ENCODE measurements around the gene ILKAP.
A peak's percentile ranks its signal among the peaks of the same experiment; 100 is the strongest.

ILKAP gene

DNA sequence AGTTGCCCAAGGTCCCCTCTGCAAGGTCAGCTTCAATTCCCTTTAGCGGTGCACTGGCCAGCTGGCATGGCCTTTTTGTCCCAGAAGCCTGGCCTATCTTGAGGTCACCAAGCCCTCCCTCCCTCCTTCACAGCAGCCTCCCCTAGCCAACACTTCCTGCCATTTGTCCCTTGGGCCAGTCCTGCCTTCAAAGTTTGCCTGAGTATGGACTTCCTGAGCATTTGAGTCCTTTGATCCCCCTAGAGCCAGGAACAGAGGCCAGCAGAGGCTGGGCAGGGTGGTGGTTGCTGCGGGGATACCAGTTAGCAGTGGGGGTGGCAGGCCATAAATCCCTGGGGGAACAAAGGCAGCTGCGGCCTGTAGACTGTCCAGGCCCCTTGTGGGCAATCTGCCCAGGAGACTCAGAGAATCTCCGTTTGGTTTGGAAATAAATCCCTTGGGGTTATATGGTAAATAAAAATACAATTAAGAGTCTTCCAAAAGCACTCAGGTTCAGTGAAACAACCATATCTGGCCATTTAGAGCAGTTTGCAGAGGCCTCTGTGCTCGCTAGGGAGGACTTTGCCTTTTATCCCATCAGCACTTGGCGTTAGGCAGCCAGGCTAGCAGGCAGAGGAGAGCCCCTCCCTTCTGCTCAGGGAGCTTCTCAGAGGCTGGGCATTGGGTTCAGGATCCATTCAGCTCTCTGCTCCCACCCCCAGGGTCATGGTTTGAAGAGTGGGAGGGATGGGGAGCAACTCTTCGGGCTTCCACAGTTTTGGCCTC lies 39.4 kb upstream of the ILKAP start:
- H3K27me3 ChIP-seq (ENCODE audit: control insufficient read depth in 2 of 2, insufficient read depth in 2 of 2, low read length in 2 of 2) = no peaks in the 10 kb centered on the region
- peaks cover 16 to 28% of the 10 kb centered on the region in 2 donors for H3K4me1 ChIP-seq (ENCODE audit: control insufficient read depth in 2 of 2, insufficient read depth in 2 of 2, low read length in 2 of 2)
- peak overlapping the region; percentile 31 to 74 for H3K27ac ChIP-seq (ENCODE audit: low read depth in 2 of 2, low read length in 2 of 2)
- no peaks in the 10 kb centered on the region for H3K9me3 ChIP-seq (ENCODE audit: control insufficient read depth in 2 of 2, low read length in 2 of 2)
- peaks cover 29 to 31% of the 10 kb centered on the region in 2 donors for H3K36me3 ChIP-seq (ENCODE audit: control insufficient read depth in 2 of 2, insufficient read depth in 2 of 2, low read length in 2 of 2)
- peak overlapping the region; percentile 14 to 26 for H3K9ac ChIP-seq (ENCODE audit: low read depth in 1 of 2, low read length in 2 of 2)
- H3K4me3 ChIP-seq (ENCODE audit: low read length in 2 of 2) = no peak overlapping the region

DNA sequence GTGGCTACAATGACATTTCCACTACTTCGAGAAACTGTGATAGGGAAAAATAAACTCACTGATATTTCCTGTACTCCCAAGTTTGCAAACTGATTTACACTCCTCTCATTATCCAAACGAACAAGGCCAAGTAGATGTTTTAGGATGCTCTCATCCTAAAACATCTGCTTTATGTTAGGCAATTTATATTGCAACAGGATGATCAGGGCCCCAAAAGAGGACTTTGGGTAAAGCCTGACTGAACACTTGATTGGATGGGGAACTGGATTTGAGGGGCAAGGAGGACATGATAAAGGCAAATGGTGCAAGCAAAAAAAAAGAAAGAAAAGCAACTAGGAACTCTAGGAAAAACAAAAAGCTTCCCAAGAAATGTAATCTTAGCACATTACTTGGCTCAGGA lies 38.5 kb upstream of the ILKAP start:
- Histone ChIP-seq H3K27me3 (ENCODE audit: control insufficient read depth in 2 of 2, insufficient read depth in 2 of 2, low read length in 2 of 2) (peaks cover 0 to 3% of the 10 kb centered on the region in 2 donors), H3K9ac (ENCODE audit: low read depth in 1 of 2, low read length in 2 of 2) (no peak overlapping the region), H3K36me3 (ENCODE audit: control insufficient read depth in 2 of 2, insufficient read depth in 2 of 2, low read length in 2 of 2) (peaks cover 19 to 22% of the 10 kb centered on the region in 2 donors), H3K4me1 (ENCODE audit: control insufficient read depth in 2 of 2, insufficient read depth in 2 of 2, low read length in 2 of 2) (peaks cover 16 to 28% of the 10 kb centered on the region in 2 donors), H3K9me3 (ENCODE audit: control insufficient read depth in 2 of 2, low read length in 2 of 2) (no peaks in the 10 kb centered on the region), H3K27ac (ENCODE audit: low read depth in 2 of 2, low read length in 2 of 2) (peak overlapping the region in 1 of 2 donors; percentile 74), H3K4me3 (ENCODE audit: low read length in 2 of 2) (peak overlapping the region in 1 of 2 donors; percentile 13)

DNA sequence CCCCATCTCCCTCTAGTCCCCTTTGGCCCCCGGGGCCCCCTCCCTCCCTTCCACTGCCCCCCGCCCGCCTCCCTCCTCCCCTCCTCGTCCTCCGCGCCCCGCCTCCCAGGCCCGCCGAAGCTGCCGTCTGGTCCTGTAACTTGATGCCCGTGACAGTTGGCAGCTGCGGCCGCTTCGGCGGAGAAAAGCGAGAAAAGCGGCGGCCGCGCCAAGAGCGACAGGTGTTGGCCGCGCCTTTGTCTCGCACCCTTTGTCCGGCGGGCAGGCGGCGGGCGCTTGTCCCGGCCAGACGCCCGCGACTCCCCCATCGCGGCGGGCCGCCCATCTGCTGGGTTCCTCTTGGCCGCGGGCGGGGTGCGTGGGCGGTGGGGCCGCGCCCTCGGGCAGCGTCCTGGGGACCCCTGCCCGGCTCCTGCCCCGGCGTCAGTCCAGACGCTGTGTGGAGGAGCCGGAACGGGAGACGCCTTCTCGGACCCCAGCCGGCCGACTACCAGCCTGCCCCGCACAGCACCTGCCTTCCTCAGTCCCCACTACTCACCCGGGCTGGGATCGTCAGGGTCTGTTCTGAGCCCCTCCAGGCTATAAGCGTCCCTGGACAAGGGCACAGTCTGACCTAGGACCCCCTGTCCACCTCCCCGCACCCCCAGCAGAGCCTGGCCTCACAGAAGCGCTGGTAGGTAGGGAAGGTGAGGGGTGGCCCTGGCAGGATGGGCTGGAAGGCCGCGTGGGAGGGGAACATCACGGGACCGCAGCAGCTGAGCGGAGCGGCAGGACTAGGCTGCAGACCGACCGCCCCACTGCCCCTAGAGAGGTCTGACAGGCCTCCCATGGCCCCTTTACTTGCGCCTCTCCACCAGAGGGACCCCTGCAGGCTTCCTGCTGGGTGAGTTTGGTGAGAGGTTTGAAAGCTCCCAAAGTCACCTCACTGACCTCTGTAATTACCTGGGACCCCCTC lies 37.5 kb upstream of the ILKAP start:
- H3K27me3 ChIP-seq (ENCODE audit: control insufficient read depth in 2 of 2, insufficient read depth in 2 of 2, low read length in 2 of 2) = peaks cover 0 to 3% of the 10 kb centered on the region in 2 donors
- peaks cover 13 to 15% of the 10 kb centered on the region in 2 donors for H3K36me3 ChIP-seq (ENCODE audit: control insufficient read depth in 2 of 2, insufficient read depth in 2 of 2, low read length in 2 of 2)
- peak overlapping the region in 1 of 2 donors; percentile 42 for H3K9ac ChIP-seq (ENCODE audit: low read depth in 1 of 2, low read length in 2 of 2)
- H3K4me3 ChIP-seq (ENCODE audit: low read length in 2 of 2) = peak overlapping the region in 1 of 2 donors; percentile 4
- peaks cover 16 to 28% of the 10 kb centered on the region in 2 donors for H3K4me1 ChIP-seq (ENCODE audit: control insufficient read depth in 2 of 2, insufficient read depth in 2 of 2, low read length in 2 of 2)
- H3K27ac ChIP-seq (ENCODE audit: low read depth in 2 of 2, low read length in 2 of 2) = peak overlapping the region; percentile 34 to 48
- no peaks in the 10 kb centered on the region for H3K9me3 ChIP-seq (ENCODE audit: control insufficient read depth in 2 of 2, low read length in 2 of 2)

DNA sequence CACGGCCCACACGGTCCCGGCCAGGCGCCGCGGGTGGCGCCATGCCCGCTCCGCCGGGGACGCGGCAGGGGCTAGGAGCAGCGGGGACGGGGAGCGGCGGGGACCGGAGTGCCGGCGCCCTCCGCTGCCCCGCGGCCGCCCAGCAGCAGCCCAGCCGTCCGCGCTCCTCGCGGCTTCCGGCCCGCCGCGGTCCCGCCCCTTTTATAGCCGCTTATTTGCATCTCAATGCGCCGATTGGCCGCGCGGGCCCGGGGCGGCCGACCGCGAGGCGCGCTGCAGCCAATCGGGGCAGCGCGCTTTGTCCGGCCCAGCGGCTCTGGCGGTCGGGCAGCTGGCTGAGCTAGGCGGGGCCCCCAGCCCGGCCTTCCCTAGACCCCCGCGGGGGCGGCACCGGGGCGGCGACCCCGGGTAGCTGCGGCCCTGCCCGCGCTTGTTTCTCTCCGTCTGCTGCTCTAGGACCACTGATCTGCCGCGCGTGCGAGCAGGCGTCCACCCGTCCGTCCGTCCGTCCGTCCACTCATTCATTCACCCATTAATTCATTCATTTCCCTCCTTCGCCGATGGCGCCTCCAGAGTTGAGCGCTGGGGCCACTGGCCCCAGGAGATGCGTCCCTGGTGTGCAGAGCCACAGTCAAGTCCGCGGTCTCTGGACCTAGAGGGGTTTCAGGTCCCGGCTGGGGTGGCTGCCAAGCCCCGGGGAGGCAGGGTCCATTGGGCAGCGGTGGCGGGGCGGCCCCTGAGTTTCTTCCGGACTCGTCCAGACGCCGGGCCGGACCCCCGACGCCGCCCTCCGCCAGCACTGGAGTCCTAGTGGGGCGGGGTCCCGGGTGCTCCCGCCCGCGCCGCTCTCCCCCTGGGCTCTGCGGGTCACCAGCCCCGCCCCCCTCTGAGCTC lies 36.6 kb upstream of the ILKAP start, which contains the start of gene HES6:
HES6 (minus strand) TSS at position 176 of the 894 bp plus-strand sequence; CDS start at position 43, 133 bp downstream.
- Histone ChIP-seq H3K36me3 (ENCODE audit: control insufficient read depth in 2 of 2, insufficient read depth in 2 of 2, low read length in 2 of 2) (peaks cover 5 to 7% of the 10 kb centered on the region in 2 donors), H3K27ac (ENCODE audit: low read depth in 2 of 2, low read length in 2 of 2) (peak within 1 kb of the TSS; percentile 47 to 65), H3K9ac (ENCODE audit: low read depth in 1 of 2, low read length in 2 of 2) (peak within 1 kb of the TSS; percentile 32 to 71), H3K4me1 (ENCODE audit: control insufficient read depth in 2 of 2, insufficient read depth in 2 of 2, low read length in 2 of 2) (peaks cover 16 to 28% of the 10 kb centered on the region in 2 donors), H3K4me3 (ENCODE audit: low read length in 2 of 2) (peak within 1 kb of the TSS; percentile 67 to 77), H3K27me3 (ENCODE audit: control insufficient read depth in 2 of 2, insufficient read depth in 2 of 2, low read length in 2 of 2) (peaks cover 0 to 3% of the 10 kb centered on the region in 2 donors), H3K9me3 (ENCODE audit: control insufficient read depth in 2 of 2, low read length in 2 of 2) (no peaks in the 10 kb centered on the region)

DNA sequence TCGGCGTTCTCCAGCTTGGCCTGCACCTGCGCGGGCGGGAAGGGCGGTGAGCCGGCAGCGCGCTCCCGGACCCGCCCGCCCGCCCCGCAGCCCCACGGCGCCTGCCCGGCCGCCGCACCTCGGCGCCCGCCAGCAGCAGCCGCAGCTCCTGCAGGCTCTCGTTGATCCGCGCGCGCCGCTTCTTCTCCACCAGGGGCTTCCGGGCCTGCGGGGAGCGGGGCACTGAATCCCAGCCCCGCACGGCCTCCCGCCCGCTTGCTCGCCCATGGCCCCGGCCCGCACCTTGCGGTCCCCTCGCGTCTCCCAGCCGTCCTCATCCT lies 36.0 kb upstream of the ILKAP start:
- peaks cover 16 to 28% of the 10 kb centered on the region in 2 donors for H3K4me1 ChIP-seq (ENCODE audit: control insufficient read depth in 2 of 2, insufficient read depth in 2 of 2, low read length in 2 of 2)
- H3K27me3 ChIP-seq (ENCODE audit: control insufficient read depth in 2 of 2, insufficient read depth in 2 of 2, low read length in 2 of 2) = peaks cover 0 to 3% of the 10 kb centered on the region in 2 donors
- H3K27ac ChIP-seq (ENCODE audit: low read depth in 2 of 2, low read length in 2 of 2) = peak overlapping the region; percentile 47 to 65
- peak overlapping the region in 1 of 2 donors; percentile 71 for H3K9ac ChIP-seq (ENCODE audit: low read depth in 1 of 2, low read length in 2 of 2)
- no peaks in the 10 kb centered on the region for H3K9me3 ChIP-seq (ENCODE audit: control insufficient read depth in 2 of 2, low read length in 2 of 2)
- H3K4me3 ChIP-seq (ENCODE audit: low read length in 2 of 2) = peak overlapping the region; percentile 67 to 77
- H3K36me3 ChIP-seq (ENCODE audit: control insufficient read depth in 2 of 2, insufficient read depth in 2 of 2, low read length in 2 of 2) = peaks cover 3 to 6% of the 10 kb centered on the region in 2 donors

DNA sequence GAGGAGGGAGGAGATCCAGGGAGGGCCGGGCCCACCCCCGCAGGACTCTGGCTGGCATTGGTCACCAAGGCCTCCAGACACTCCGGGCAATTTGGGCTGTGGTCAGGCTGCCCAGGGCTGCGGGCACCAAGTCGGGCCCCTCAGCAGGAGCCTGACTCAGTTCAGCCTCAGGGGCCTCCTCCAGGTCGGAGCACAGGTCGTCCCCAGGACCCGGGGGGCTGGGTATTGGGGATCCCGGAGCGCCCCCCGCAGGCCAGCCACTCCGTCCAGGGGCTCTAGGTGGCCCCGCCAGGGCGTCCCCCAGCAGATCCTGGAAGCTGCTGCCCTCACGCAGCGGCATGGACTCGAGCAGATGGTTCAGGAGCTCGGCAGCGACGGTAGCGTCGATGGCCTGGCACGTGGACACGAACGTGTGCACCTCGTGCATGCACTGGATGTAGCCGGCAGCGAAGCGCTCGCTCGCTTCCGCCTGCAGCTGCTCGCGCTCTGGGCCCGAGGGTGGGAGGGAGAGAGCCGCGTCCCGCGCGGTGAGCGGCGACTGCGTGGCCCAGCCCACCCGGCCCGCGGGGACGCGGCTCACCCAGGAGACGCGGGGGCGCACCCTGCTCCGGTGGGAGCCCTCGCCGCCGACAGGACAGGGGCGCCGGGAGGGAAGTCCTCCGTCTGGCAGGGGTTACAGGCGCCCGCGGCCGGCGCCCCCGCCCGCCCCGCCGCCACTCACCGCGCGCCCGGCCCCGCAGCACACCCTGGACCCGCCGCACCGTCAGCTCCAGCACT lies 35.5 kb upstream of the ILKAP start:
- Histone ChIP-seq H3K4me1 (ENCODE audit: control insufficient read depth in 2 of 2, insufficient read depth in 2 of 2, low read length in 2 of 2) (peaks cover 16 to 28% of the 10 kb centered on the region in 2 donors), H3K4me3 (ENCODE audit: low read length in 2 of 2) (peak overlapping the region; percentile 37 to 61), H3K27me3 (ENCODE audit: control insufficient read depth in 2 of 2, insufficient read depth in 2 of 2, low read length in 2 of 2) (peaks cover 0 to 3% of the 10 kb centered on the region in 2 donors)

DNA sequence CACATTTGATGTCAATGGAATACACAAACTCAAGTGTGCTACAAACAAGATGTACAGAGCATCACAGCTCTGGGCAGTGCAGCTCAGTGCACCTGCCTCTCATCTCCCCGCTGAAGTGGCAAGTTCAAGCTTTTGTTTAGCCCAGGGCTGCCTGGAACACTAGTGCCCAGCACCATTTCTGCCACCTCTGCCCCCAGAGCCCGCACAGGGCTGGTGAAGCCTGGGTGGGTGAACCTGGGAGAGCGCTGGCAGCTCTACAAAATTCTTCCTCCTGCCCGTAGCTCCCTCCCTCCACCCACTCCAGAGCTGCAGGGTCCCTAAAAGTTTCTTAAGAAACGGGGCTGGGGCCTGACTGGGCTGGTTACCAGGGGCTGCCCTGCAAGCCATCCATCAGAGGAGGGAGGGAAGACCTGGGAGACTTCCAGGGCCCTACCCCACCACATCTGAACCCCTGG lies 34.8 kb upstream of the ILKAP start:
- H3K4me3 ChIP-seq (ENCODE audit: low read length in 2 of 2) = no peak overlapping the region

More for the DNA sequence above, 35.5 kb upstream of the ILKAP start:
- H3K27ac ChIP-seq (ENCODE audit: low read depth in 2 of 2, low read length in 2 of 2) = no peak overlapping the region
- H3K9ac ChIP-seq (ENCODE audit: low read depth in 1 of 2, low read length in 2 of 2) = peak overlapping the region in 1 of 2 donors; percentile 43
- no peaks in the 10 kb centered on the region for H3K9me3 ChIP-seq (ENCODE audit: control insufficient read depth in 2 of 2, low read length in 2 of 2)
- H3K36me3 ChIP-seq (ENCODE audit: control insufficient read depth in 2 of 2, insufficient read depth in 2 of 2, low read length in 2 of 2) = peaks cover 0 to under 1% of the 10 kb centered on the region in 2 donors

DNA sequence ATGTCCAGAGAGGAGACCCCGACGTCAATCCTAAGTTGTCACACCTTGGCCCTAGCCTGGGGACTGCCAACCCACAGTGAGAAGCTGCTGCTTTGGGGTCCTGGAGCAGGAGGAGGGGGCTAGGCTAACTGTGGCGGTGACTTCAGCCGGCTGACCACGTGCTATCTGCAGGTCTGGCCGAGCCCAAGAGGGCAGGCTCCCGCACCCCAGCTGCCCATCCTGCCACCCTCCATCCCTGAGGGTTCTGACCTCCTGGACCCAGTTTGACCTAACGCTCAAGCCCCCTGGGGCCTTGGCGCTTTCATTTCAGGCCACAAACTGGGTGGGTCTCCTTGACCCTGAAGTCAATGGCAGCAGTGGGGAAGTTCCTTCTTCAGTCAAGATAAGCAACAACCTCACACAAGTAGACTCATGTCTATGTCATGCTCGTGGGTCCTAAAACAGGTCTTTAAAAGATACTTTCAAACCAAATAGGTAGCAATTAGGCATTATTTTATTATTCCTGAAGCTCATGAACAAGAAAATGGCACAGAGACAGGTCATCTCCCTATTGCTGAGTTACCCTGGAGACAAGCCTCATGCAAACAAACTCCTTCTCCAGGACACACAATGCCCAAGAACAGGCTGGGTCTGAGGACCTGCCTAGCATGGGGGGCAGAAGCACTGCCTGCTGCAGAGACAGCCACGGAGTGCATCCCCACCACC lies 34.1 kb upstream of the ILKAP start:
- no peak overlapping the region for H3K4me3 ChIP-seq (ENCODE audit: low read length in 2 of 2)
- no peaks in the 10 kb centered on the region for H3K36me3 ChIP-seq (ENCODE audit: control insufficient read depth in 2 of 2, insufficient read depth in 2 of 2, low read length in 2 of 2)
- no peak overlapping the region for H3K9ac ChIP-seq (ENCODE audit: low read depth in 1 of 2, low read length in 2 of 2)
- H3K9me3 ChIP-seq (ENCODE audit: control insufficient read depth in 2 of 2, low read length in 2 of 2) = no peaks in the 10 kb centered on the region
- H3K27ac ChIP-seq (ENCODE audit: low read depth in 2 of 2, low read length in 2 of 2) = no peak overlapping the region
- peaks cover 0 to 3% of the 10 kb centered on the region in 2 donors for H3K27me3 ChIP-seq (ENCODE audit: control insufficient read depth in 2 of 2, insufficient read depth in 2 of 2, low read length in 2 of 2)
- H3K4me1 ChIP-seq (ENCODE audit: control insufficient read depth in 2 of 2, insufficient read depth in 2 of 2, low read length in 2 of 2) = peaks cover 7 to 17% of the 10 kb centered on the region in 2 donors

More for the DNA sequence above, 34.8 kb upstream of the ILKAP start:
- Histone ChIP-seq H3K27ac (ENCODE audit: low read depth in 2 of 2, low read length in 2 of 2) (no peak overlapping the region), H3K4me1 (ENCODE audit: control insufficient read depth in 2 of 2, insufficient read depth in 2 of 2, low read length in 2 of 2) (peaks cover 13 to 25% of the 10 kb centered on the region in 2 donors), H3K27me3 (ENCODE audit: control insufficient read depth in 2 of 2, insufficient read depth in 2 of 2, low read length in 2 of 2) (peaks cover 0 to 3% of the 10 kb centered on the region in 2 donors), H3K9me3 (ENCODE audit: control insufficient read depth in 2 of 2, low read length in 2 of 2) (no peaks in the 10 kb centered on the region), H3K36me3 (ENCODE audit: control insufficient read depth in 2 of 2, insufficient read depth in 2 of 2, low read length in 2 of 2) (no peaks in the 10 kb centered on the region), H3K9ac (ENCODE audit: low read depth in 1 of 2, low read length in 2 of 2) (no peak overlapping the region)
